Dermis blood vessel endothelial cell (primary cell): Measurements from ENCODE around the gene PCDHGA3. TPM values are rescaled to one million over a fixed set of nuclear protein-coding genes. Genes with fewer than 3 reads are reported as not detected.
"Not testable (repeated sequence)": the region's sequence is repeated elsewhere in the genome, so short reads cannot be mapped to it uniquely, and the experiment has no call there.

Experiments
- DNase-seq: peaks from one replicate; pipeline ENCODE4 v3.0.0; 2010
- total RNA-seq: library from RNA; depleted of rRNA; stranded (reverse); fragments of >200 nt; gene quantifications from 2 replicates; pipeline ENCODE4 v1.2.3, GENCODE V29; 2014

The PCDHGA3 gene
- total RNA-seq, 1 donor from 2014 or later: 1.2 TPM

DNA sequence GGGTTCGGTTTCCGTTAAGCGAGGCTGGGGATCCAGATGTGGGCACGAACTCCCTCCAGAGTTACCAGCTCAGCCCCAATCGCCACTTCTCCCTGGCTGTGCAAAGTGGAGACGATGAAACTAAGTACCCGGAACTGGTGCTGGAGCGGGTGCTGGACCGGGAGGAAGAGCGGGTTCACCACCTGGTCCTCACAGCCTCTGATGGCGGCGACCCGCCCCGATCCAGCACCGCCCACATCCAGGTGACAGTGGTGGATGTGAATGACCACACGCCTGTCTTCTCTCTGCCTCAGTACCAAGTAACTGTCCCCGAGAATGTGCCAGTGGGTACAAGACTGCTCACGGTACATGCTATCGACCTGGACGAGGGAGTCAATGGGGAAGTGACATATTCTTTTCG is 39.7 kb downstream of the PCDHGA3 start:
- no peak for DNase-seq

DNA sequence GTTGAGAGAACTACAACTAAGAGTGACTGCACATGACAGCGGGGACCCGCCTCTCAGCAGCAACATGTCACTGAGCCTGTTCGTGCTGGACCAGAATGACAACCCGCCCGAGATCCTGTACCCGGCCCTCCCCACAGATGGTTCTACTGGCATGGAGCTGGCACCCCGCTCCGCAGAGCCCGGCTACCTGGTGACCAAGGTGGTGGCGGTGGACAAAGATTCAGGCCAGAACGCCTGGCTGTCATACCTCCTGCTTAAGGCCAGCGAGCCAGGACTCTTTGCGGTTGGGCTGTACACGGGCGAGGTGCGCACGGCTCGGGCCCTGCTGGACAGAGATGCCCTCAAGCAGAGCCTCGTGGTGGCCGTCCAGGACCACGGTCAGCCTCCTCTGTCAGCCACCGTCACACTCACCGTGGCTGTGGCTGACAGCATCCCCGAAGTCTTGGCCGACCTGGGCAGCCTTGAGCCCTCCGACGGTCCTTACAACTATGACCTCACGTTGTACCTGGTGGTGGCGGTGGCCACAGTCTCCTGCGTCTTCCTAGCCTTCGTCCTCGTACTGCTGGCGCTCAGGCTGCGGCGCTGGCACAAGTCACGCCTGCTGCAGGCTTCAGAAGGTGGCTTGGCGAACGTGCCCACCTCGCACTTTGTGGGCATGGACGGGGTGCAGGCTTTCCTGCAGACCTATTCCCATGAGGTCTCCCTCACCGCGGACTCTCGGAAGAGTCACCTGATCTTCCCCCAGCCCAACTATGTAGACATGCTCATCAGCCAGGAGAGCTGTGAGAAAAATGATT is 41.0 kb downstream of the PCDHGA3 start:
- no peak for DNase-seq

DNA sequence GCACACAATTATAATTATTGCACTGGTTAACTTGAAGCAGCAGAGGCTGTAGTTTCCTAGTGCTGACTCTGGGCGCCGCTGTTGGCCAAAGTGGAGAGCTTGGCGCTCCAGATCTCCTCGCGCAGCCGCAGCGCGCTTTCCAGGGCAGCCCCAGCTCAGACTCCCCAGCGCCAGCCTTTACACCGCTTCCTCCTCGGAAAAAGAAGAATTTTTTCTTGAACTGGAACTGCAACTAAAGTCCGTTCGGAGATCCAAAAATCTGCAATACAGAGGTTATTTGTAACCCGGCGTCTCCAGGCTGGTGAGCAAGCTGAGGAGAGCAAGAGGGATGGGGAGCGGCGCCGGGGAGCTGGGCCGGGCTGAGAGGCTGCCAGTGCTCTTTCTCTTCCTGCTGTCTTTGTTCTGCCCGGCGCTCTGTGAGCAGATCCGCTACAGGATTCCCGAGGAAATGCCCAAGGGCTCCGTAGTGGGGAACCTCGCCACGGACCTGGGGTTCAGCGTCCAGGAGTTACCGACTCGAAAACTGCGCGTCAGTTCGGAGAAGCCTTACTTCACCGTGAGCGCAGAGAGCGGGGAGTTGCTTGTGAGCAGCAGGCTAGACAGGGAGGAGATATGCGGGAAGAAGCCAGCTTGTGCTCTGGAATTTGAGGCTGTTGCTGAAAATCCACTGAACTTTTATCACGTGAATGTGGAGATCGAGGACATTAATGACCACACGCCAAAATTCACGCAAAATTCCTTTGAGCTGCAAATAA is 44.1 kb downstream of the PCDHGA3 start, which contains the start of gene PCDHGB4:
TSS of gene PCDHGB4 (plus strand) at position 142 of the 755 bp plus-strand sequence. CDS start at position 329, 187 bp downstream.
- peak; percentile 67 for DNase-seq

DNA sequence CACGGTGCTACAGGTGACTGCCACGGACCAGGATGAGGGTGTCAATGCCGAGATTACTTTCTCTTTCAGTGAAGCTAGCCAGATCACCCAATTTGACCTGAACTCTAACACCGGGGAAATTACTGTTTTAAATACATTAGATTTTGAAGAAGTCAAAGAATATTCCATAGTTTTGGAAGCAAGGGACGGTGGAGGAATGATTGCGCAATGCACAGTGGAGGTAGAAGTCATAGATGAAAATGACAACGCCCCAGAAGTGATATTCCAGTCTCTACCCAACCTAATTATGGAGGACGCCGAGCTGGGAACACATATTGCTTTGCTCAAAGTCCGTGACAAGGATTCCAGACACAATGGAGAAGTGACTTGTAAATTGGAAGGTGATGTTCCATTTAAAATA is 45.0 kb downstream of the PCDHGA3 start:
- DNase-seq: no peak

DNA sequence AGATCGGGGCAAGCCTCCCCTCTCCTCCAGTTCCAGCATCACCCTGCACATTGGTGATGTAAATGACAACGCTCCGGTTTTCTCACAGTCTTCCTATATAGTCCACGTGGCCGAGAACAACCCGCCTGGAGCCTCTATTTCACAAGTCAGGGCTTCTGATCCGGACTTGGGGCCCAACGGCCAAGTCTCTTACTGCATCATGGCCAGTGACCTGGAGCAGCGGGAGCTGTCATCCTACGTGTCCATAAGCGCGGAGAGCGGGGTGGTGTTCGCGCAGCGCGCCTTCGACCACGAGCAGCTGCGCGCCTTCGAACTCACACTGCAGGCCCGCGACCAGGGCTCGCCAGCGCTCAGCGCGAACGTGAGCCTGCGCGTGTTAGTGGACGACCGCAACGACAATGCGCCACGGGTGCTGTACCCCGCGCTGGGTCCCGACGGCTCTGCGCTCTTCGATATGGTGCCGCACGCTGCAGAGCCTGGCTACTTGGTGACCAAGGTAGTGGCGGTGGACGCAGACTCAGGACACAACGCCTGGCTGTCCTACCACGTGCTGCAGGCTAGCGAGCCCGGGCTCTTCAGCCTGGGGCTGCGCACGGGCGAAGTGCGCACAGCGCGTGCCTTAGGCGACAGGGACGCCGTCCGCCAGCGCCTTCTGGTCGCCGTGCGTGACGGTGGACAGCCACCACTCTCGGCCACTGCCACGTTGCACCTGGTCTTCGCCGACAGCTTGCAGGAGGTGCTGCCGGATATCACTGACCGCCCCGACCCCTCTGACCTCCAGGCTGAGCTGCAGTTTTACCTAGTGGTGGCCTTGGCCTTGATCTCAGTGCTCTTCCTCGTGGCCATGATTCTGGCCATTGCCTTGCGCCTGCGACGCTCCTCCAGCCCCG is 45.8 kb downstream of the PCDHGA3 start:
- no peak for DNase-seq

DNA sequence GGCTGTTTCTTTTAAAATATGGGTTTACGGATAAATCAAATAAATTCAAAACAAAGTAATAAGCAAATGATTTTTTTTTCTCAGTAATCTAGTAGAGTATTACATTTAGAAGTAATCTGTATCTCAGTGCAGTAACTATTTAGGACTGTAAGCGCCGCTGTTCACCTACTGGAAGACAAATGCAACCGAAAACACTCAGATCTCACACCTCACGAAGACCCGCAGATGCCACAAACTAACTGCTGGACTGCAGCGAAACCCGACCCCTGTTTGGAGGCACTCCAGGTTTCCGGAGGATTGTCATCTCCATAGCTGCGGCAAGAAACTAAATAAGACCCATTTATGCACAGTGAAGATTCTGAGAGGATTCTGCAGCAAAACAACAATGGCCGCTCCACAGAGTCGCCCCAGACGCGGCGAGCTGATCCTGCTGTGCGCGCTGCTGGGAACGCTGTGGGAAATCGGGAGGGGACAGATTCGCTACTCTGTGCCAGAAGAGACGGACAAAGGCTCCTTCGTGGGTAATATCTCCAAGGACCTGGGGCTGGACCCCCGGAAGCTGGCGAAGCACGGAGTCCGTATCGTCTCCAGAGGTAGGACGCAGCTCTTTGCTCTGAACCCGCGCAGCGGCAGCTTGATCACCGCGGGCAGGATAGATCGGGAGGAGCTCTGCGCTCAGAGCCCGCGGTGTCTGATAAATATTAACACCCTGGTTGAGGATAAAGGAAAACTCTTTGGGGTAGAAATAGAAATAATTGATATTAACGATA is 49.0 kb downstream of the PCDHGA3 start, which contains the start of gene PCDHGA8:
TSS of gene PCDHGA8 (plus strand) at position 205 of the 770 bp plus-strand sequence. CDS start at position 386, 181 bp downstream.
- DNase-seq: no peak

DNA sequence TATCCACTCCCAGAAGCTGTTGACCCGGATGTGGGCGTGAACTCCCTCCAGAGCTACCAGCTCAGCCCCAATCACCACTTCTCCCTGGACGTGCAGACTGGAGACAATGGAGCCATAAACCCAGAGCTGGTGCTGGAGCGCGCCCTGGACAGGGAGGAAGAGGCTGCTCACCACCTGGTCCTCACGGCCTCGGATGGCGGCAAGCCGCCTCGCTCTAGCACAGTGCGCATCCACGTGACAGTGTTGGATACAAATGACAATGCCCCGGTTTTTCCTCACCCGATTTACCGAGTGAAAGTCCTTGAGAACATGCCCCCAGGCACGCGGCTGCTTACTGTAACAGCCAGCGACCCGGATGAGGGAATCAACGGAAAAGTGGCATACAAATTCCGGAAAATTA is 49.6 kb downstream of the PCDHGA3 start:
- no peak for DNase-seq

DNA sequence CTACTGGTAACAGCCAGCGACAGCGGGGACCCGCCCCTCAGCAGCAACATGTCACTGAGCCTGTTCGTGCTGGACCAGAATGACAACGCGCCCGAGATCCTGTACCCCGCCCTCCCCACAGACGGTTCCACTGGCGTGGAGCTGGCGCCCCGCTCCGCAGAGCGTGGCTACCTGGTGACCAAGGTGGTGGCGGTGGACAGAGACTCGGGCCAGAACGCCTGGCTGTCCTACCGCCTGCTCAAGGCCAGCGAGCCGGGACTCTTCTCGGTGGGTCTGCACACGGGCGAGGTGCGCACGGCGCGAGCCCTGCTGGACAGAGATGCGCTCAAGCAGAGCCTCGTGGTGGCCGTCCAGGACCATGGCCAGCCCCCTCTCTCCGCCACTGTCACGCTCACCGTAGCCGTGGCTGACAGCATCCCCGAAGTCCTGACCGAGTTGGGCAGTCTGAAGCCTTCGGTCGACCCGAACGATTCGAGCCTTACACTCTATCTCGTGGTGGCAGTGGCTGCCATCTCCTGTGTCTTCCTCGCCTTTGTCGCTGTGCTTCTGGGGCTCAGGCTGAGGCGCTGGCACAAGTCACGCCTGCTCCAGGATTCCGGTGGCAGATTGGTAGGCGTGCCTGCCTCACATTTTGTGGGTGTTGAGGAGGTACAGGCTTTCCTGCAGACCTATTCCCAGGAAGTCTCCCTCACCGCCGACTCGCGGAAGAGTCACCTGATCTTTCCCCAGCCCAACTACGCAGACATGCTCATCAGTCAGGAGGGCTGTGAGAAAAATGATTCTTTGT is 51.0 kb downstream of the PCDHGA3 start:
- not testable (repeated sequence) for DNase-seq

Other genes starting within 250 kb of the PCDHGA3 start
- gene PCDHB2, start 249.2 kb upstream of the PCDHGA3 start, total RNA-seq: 0.88 and 1.4 TPM in 2 replicates
- gene PCDHB3, start 243.4 kb upstream of the PCDHGA3 start, total RNA-seq: 0.51 TPM in 2 replicates
- 0.17 and 0.19 TPM in 2 replicates for gene PCDHB4, start 222.0 kb upstream of the PCDHGA3 start, total RNA-seq
- gene PCDHB5, start 208.6 kb upstream of the PCDHGA3 start, total RNA-seq: 1.2 and 1.7 TPM in 2 replicates
- gene PCDHB6, start 193.8 kb upstream of the PCDHGA3 start, total RNA-seq: 0.05 and 0.17 TPM in 2 replicates
- gene PCDHB7, start 171.2 kb upstream of the PCDHGA3 start, total RNA-seq: 0.68 and 0.74 TPM in 2 replicates
- gene PCDHB8, start 166.0 kb upstream of the PCDHGA3 start, total RNA-seq: 0.14 and 0.34 TPM in 2 replicates
- gene PCDHB16, start 161.4 kb upstream of the PCDHGA3 start, total RNA-seq: 0.17 and 0.23 TPM in 2 replicates
- gene PCDHB9, start 156.7 kb upstream of the PCDHGA3 start, total RNA-seq: 0.14 and 0.17 TPM in 2 replicates
- gene PCDHB10, start 151.5 kb upstream of the PCDHGA3 start, total RNA-seq: 0.51 and 0.70 TPM in 2 replicates
- gene PCDHB11, start 144.2 kb upstream of the PCDHGA3 start, total RNA-seq: 0.17 and 0.19 TPM in 2 replicates
- gene PCDHB12, start 135.1 kb upstream of the PCDHGA3 start, total RNA-seq: 0.47 and 0.68 TPM in 2 replicates
- gene PCDHB13, start 129.9 kb upstream of the PCDHGA3 start, total RNA-seq: 1.4 TPM in 2 replicates
- gene PCDHB14, start 120.5 kb upstream of the PCDHGA3 start, total RNA-seq: 0.98 and 1.0 TPM in 2 replicates
- 0.65 and 1.0 TPM in 2 replicates for gene PCDHB15, start 98.4 kb upstream of the PCDHGA3 start, total RNA-seq
- 0.09 and 0.34 TPM in 2 replicates for gene SLC25A2, start 39.8 kb upstream of the PCDHGA3 start, total RNA-seq
- 60.6 and 78.3 TPM in 2 replicates for gene TAF7, start 23.0 kb upstream of the PCDHGA3 start, total RNA-seq
- 0.33 and 0.34 TPM in 2 replicates for gene PCDHGA1, start 13.3 kb upstream of the PCDHGA3 start, total RNA-seq
- 1.4 TPM in 2 replicates for gene PCDHGA2, start 5.1 kb upstream of the PCDHGA3 start, total RNA-seq
- gene PCDHGB1, start 6.3 kb downstream of the PCDHGA3 start, total RNA-seq: 1.4 and 1.5 TPM in 2 replicates
- gene PCDHGA4, start 11.2 kb downstream of the PCDHGA3 start, total RNA-seq: 2.2 and 3.4 TPM in 2 replicates
- gene PCDHGB2, start 16.2 kb downstream of the PCDHGA3 start, total RNA-seq: 0.51 and 1.7 TPM in 2 replicates
- gene PCDHGA5, start 20.3 kb downstream of the PCDHGA3 start, total RNA-seq: 0.74 and 0.85 TPM in 2 replicates
- gene PCDHGB3, start 26.4 kb downstream of the PCDHGA3 start, total RNA-seq: 3.6 and 3.7 TPM in 2 replicates
- gene PCDHGA6, start 30.1 kb downstream of the PCDHGA3 start, total RNA-seq: 2.2 TPM in 2 replicates
- 1.0 and 1.3 TPM in 2 replicates for gene PCDHGA7, start 38.9 kb downstream of the PCDHGA3 start, total RNA-seq
- 11.3 and 14.5 TPM in 2 replicates for gene PCDHGB4, start 43.9 kb downstream of the PCDHGA3 start, total RNA-seq
- 0.74 and 1.4 TPM in 2 replicates for gene PCDHGA8, start 48.8 kb downstream of the PCDHGA3 start, total RNA-seq
- 11.9 and 16.7 TPM in 2 replicates for gene PCDHGB5, start 54.1 kb downstream of the PCDHGA3 start, total RNA-seq
- 2.9 and 3.6 TPM in 2 replicates for gene PCDHGA9, start 58.9 kb downstream of the PCDHGA3 start, total RNA-seq
- gene PCDHGB6, start 64.2 kb downstream of the PCDHGA3 start, total RNA-seq: 2.9 and 3.7 TPM in 2 replicates
- 4.7 and 6.0 TPM in 2 replicates for gene PCDHGA10, start 69.2 kb downstream of the PCDHGA3 start, total RNA-seq
- gene PCDHGB7, start 73.8 kb downstream of the PCDHGA3 start, total RNA-seq: 10.2 and 11.9 TPM in 2 replicates
- 6.8 and 10.6 TPM in 2 replicates for gene PCDHGA11, start 77.2 kb downstream of the PCDHGA3 start, total RNA-seq
- gene PCDHGA12, start 86.7 kb downstream of the PCDHGA3 start, total RNA-seq: 4.1 and 4.6 TPM in 2 replicates
- gene PCDHGC3, start 132.1 kb downstream of the PCDHGA3 start, total RNA-seq: 19.4 and 25.1 TPM in 2 replicates
- gene PCDHGC4, start 141.2 kb downstream of the PCDHGA3 start, total RNA-seq: 1.2 and 1.5 TPM in 2 replicates
- 0.56 and 1.5 TPM in 2 replicates for gene PCDHGC5, start 145.3 kb downstream of the PCDHGA3 start, total RNA-seq